K562 (cell line): ENCODE data around the gene SEPTIN1. TPM values are rescaled to one million over a fixed set of nuclear protein-coding genes. Genes with fewer than 3 reads are reported as not detected.
A peak's percentile ranks its signal among the peaks of the same experiment; 100 is the strongest.

ENCODE experiments used
- ATAC-seq: fragments of 200-7000 bp; cut with Tn5 transposase; 3 replicates; pipeline ENCODE4 v1.9.1; 2020; ENCODE audit warnings: moderate library complexity
- BruUV-seq: library from RNA; stranded (reverse); fragments of 400-500 nt; replicated peaks from 2 replicates; lab custom pipeline; 2021; lab: Mats Ljungman, UMichigan
- CTCF ChIA-PET: fragments of 300-600 bp; formaldehyde crosslinking; extraction: SDS; loops from one replicate; lab custom pipeline; 2021; ENCODE audit warnings: low intra/inter-chr PET ratio; lab: Yijun Ruan, JAX
- POLR2A ChIA-PET: fragments of 300-600, 350-650 bp; sonication (Branson Sonifier 250); formaldehyde crosslinking; extraction: SDS; loops from one replicate; lab custom pipeline; 2021; ENCODE audit warnings: antibody characterized with exemption, inconsistent platforms; lab: Yijun Ruan, JAX
- DNase-seq, 4 experiments: peaks; one replicate each; pipeline versions ENCODE4 v3.0.0 to v3.0.0-alpha.2; 2011 to 2018; ENCODE audit warnings: low spot score in 3 of 4, mixed read lengths in 3 of 4; ENCODE audit errors: extremely low read depth in 1 of 4
- FAIRE-seq: peaks from 2 replicates; lab custom pipeline; 2011; peaks lifted over from hg19 to GRCh38; lab: Jason Lieb, UNC
- H2AFZ ChIP-seq: 2 replicates; pipeline ENCODE4 v1.6.0; 2011; ENCODE audit warnings: low read depth, low read length, control low read depth, inconsistent platforms
- H3K27ac ChIP-seq: fragments of 200-600 bp; 3 replicates; pipeline ENCODE4 v1.8.0; 2011; ENCODE audit warnings: low read depth, mild to moderate bottlenecking, control low read depth, inconsistent platforms, low read length, moderate library complexity, mixed read lengths; ENCODE audit errors: extremely low read depth
- H3K27me3 ChIP-seq, 2 experiments: fragments of 300-600 bp in 1 of 2; 2 replicates in 1 of 2; 3 replicates in 1 of 2; pipeline versions ENCODE4 v1.6.0 to v1.8.0; 2011; ENCODE audit warnings: inconsistent platforms in 2 of 2, low read length in 2 of 2, mild to moderate bottlenecking in 1 of 2, mixed read lengths in 1 of 2, moderate library complexity in 1 of 2; ENCODE audit not compliant: control insufficient read depth in 2 of 2, insufficient read depth in 2 of 2
- H3K36me3 ChIP-seq: fragments of 300-600 bp; 3 replicates; pipeline ENCODE4 v1.8.0; 2011; ENCODE audit warnings: mild to moderate bottlenecking, low read length, inconsistent platforms; ENCODE audit not compliant: control insufficient read depth, insufficient read depth
- H3K4me1 ChIP-seq, 2 experiments: fragments of 200-600 bp in 1 of 2; replicated peaks in 1 of 2; 2 replicates in 1 of 2; 3 replicates in 1 of 2; pipeline versions ENCODE4 v1.5.1 to v1.8.0; 2011; ENCODE audit warnings: inconsistent platforms in 2 of 2, low read length in 2 of 2, mild to moderate bottlenecking in 1 of 2, mixed read lengths in 1 of 2, moderate library complexity in 1 of 2; ENCODE audit not compliant: control insufficient read depth in 2 of 2, insufficient read depth in 2 of 2
- H3K4me2 ChIP-seq: 2 replicates; pipeline ENCODE4 v1.6.1; 2011; ENCODE audit warnings: low read length, control low read depth, inconsistent platforms, mixed read lengths; ENCODE audit not compliant: insufficient read depth
- H3K4me3 ChIP-seq: fragments of 200-600 bp; sonication (generic), shearing (Covaris generic); 2 replicates; pipeline ENCODE4 v1.5.1; 2016; ENCODE audit warnings: control low read depth, inconsistent platforms
- H3K79me2 ChIP-seq: fragments of 200-600 bp; 3 replicates; pipeline ENCODE4 v1.8.0; 2011; ENCODE audit warnings: low read length, inconsistent platforms; ENCODE audit not compliant: control insufficient read depth, insufficient read depth
- H3K9ac ChIP-seq, 2 experiments: 2 replicates each; pipeline versions ENCODE4 v1.6.0 to v1.6.1; 2011; ENCODE audit warnings: low read depth in 2 of 2, low read length in 2 of 2, control low read depth in 1 of 2, inconsistent platforms in 1 of 2, mild to moderate bottlenecking in 1 of 2, mixed read lengths in 1 of 2; ENCODE audit not compliant: insufficient read depth in 1 of 2
- H3K9me1 ChIP-seq: one replicate; pipeline ENCODE4 v1.6.0; 2011; ENCODE audit warnings: inconsistent platforms, mild to moderate bottlenecking, low read length, moderate library complexity; ENCODE audit not compliant: control insufficient read depth, insufficient read depth
- H3K9me3 ChIP-seq: replicated peaks from 2 replicates; pipeline ENCODE4 v1.5.1; 2011; ENCODE audit warnings: low read depth, low read length, inconsistent platforms; ENCODE audit not compliant: control insufficient read depth, insufficient read depth
- H4K20me1 ChIP-seq: replicated peaks from 2 replicates; pipeline ENCODE4 v1.6.1; 2011; ENCODE audit warnings: low read length, inconsistent platforms, mixed read lengths; ENCODE audit not compliant: control insufficient read depth, insufficient read depth
- GABPB1 ChIP-seq: sonication (generic); formaldehyde crosslinking; IDR thresholded peaks from 2 replicates; pipeline ENCODE4 v1.8.0; 2022; ENCODE audit warnings: mild to moderate bottlenecking, missing genetic modification reagents
- MED1 ChIP-seq: sonication (generic); formaldehyde crosslinking; IDR thresholded peaks from 2 replicates; pipeline ENCODE4 v1.8.1; 2023; ENCODE audit warnings: missing genetic modification reagents, borderline replicate concordance
- NFIC ChIP-seq: fragments of 450-650 bp; IDR thresholded peaks from 2 replicates; pipeline ENCODE4 v1.6.1; 2017; ENCODE audit warnings: mild to moderate bottlenecking, inconsistent platforms
- SMARCA4 ChIP-seq: fragments of 450-650 bp; IDR thresholded peaks from 2 replicates; pipeline ENCODE4 v1.6.1; 2016
- ZNF785 ChIP-seq: fragments of 250-450 bp; sonication (Bioruptor Pico); IDR thresholded peaks from 2 replicates; pipeline ENCODE4 v1.4.0; 2020; ENCODE audit warnings: mild to moderate bottlenecking
- WGBS: fragments of 100-300 bp; shearing (Covaris generic); methylation state at CpG from one replicate; pipeline ENCODE4 v1.1.6; 2016; ENCODE audit warnings: low coverage, mixed read lengths; ENCODE audit not compliant: insufficient coverage; ENCODE audit errors: missing lambda C conversion rate; 5-methylcytosine and 5-hydroxymethylcytosine counted together
- in situ Hi-C: fragments of 300-500 bp; cut with MboI; formaldehyde crosslinking; loops from 4 replicates; pipeline ENCODE4 v1.15.0; 2018; ENCODE audit warnings: inconsistent platforms, mixed read lengths
- intact Hi-C: fragments of 100-400 bp; cut with micrococcal nuclease; formaldehyde crosslinking; loops from 2 replicates; pipeline ENCODE4 v1.14.2; 2022
- polyA plus RNA-seq, 8 experiments: library from polyadenylated mRNA; depleted of rRNA in 4 of 8; stranded (reverse) in 5 of 8; unstranded in 3 of 8; fragments of >200 nt; fragmentation: Nextera tagmentation in 2 of 8; fragmentation: Illumina TruSeq in 1 of 8; extraction: Ambion mirVana in 2 of 8; extraction: Trizol in 1 of 8; gene quantifications; 2 replicates each; pipeline versions ENCODE4 v1.2.1 to v1.2.3, GENCODE V29; 2011 to 2014; ENCODE audit warnings: inconsistent platforms in 1 of 8, missing spikeins in 1 of 8
- total RNA-seq, 7 experiments: library from RNA; depleted of rRNA in 6 of 7; stranded (reverse); fragments of >200 nt in 6 of 7; fragmentation: Illumina TruSeq in 2 of 7; extraction: Trizol in 2 of 7; gene quantifications; 2 replicates each; pipeline versions ENCODE4 v1.2.1 to v1.2.3, GENCODE V29; 2011 to 2021; ENCODE audit warnings: low replicate concordance in 1 of 7
- TF ChIP-seq, protein P1 (sequence below): fragments of 250-450 bp; sonication (Bioruptor Pico); IDR thresholded peaks from 2 replicates; pipeline ENCODE4 v1.5.1; 2021; ENCODE audit warnings: mild to moderate bottlenecking
- TF ChIP-seq, protein P2 (sequence below): fragments of 250-450 bp; sonication (Bioruptor Pico); IDR thresholded peaks from 2 replicates; pipeline ENCODE4 v1.4.0; 2020; ENCODE audit warnings: mild to moderate bottlenecking, moderate library complexity

Gene SEPTIN1
- total and polyA plus RNA-seq, 9 of the 15 experiments (the other 6 are each of a cell fraction or from before 2014, with no cell fraction given): 0.23 to 5.6 (median 1.7) TPM; not detected in 1

DNA sequence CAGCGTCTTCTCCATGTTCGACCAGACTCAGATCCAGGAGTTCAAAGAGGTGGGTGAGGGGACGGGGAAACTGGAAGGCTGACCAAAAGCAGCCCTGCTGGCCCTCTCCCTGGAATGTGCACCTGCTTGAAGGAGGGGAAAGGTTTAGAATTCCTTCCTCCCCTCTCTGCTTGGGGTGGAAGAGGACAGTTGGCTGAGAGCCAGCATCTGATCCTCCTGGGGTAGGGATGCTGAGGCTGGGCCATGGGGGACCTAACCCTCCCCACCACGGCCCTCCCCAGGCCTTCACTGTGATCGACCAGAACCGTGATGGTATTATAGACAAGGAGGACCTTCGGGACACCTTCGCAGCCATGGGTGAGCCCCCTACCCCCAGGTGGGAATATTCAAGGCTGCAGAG lies 6.5 kb downstream of the SEPTIN1 start:
- H3K4me2 ChIP-seq: no peak overlapping the region
- no peak overlapping the region for H3K4me3 ChIP-seq
- DNase-seq (no peak), FAIRE-seq (no peak), ATAC-seq (no peak)
- H3K9ac ChIP-seq: peak overlapping the region in 1 of 2 experiments; percentile 38; a peak in 2 of 4 replicates
- peak; percentile 91 for TF ChIP-seq NFIC
- TF ChIP-seq, protein P1, sequence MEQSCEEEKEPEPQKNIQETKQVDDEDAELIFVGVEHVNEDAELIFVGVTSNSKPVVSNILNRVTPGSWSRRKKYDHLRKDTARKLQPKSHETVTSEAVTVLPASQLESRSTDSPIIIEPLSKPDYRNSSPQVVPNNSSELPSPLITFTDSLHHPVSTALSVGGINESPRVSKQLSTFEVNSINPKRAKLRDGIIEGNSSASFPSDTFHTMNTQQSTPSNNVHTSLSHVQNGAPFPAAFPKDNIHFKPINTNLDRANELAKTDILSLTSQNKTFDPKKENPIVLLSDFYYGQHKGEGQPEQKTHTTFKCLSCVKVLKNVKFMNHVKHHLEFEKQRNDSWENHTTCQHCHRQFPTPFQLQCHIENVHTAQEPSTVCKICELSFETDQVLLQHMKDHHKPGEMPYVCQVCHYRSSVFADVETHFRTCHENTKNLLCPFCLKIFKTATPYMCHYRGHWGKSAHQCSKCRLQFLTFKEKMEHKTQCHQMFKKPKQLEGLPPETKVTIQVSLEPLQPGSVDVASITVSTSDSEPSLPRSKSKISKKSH (CRISPR knock-in tag): no peak
- TF ChIP-seq GABPB1 (CRISPR knock-in tag): no peak
- intact Hi-C loops (loop anchor here (10.0 kb wide), 1 partner anchor 311 kb away; the partner anchor contains the start of gene ALDOA), in situ Hi-C loops (no loop called here)
- no TSS peak for BruUV-seq
- H3K79me2 ChIP-seq: peaks cover 16% of the 10 kb centered on the region
- no peaks in the 10 kb centered on the region for H3K27me3 ChIP-seq
- H3K4me1 ChIP-seq: peaks cover 40 to 64% of the 10 kb centered on the region in 2 experiments
- H3K9me3 ChIP-seq: no peaks in the 10 kb centered on the region
- ChIA-PET CTCF (no interaction called here), POLR2A (interaction anchor here (0.6 kb wide), 1 partner anchor 985 kb away, joined by 3 read pairs; no protein-coding TSS in a partner anchor)
- H4K20me1 ChIP-seq: no peaks in the 10 kb centered on the region
- H3K36me3 ChIP-seq: peaks cover 7% of the 10 kb centered on the region; the same call in 1 of the 3 replicates
- no peak overlapping the region for H3K27ac ChIP-seq
- 81% methylated on average over 7 of the region's 8 CpGs for WGBS
- H2AFZ ChIP-seq: no peak overlapping the region
- no peaks in the 10 kb centered on the region for H3K9me1 ChIP-seq

DNA sequence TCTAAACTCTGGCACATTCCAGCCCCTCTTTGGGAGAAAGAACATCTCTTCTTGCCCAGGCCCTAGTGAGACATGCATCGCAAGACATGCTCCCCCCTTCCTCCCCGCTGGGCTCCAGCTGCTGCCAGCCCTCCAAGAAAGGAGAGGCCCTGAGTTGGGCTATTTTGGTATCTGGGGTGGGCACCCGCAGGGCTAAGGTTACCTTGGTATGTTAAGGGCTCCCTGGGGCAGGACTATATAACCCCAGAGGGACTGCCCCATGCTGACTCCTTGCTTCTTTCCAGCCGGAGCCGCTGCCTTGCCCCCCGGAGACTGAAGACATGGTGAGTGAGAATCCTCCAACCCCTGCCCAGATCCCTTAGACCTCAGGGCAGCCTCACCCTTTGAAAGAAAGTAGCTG lies 7.8 kb downstream of the SEPTIN1 start, which contains the start of gene MYL11:
Gene MYL11 (plus strand): TSS at position 265 of the 400 bp plus-strand sequence. CDS start 56 bp downstream, at position 321.
- no TSS peak for BruUV-seq
- DNase-seq: no peak
- no peak within 1 kb of the TSS for H2AFZ ChIP-seq
- H3K27me3 ChIP-seq: no peaks in the 10 kb centered on the region
- no peak within 1 kb of the TSS for H3K4me3 ChIP-seq
- no peak for FAIRE-seq
- in situ Hi-C loops: loop anchor here (25.0 kb wide), 1 partner anchor 912 kb away; the partner anchor contains the start of genes BOLA2, SLX1B and SULT1A4
- 85% methylated on average over 6 of the region's 6 CpGs for whole genome bisulfite sequencing
- intact Hi-C loops: loop anchor here (5.0 to 10.0 kb wide), 2 partner anchors 33 to 310 kb away; partner anchors contain the start of genes ALDOA and ZNF771
- no peak for ATAC-seq
- H3K4me2 ChIP-seq: no peak within 1 kb of the TSS
- no peaks in the 10 kb centered on the region for H3K9me1 ChIP-seq
- H3K9ac ChIP-seq: peak within 1 kb of the TSS in 1 of 2 experiments; percentile 38; a peak in 2 of 4 replicates
- H3K36me3 ChIP-seq: no peaks in the 10 kb centered on the region
- H3K4me1 ChIP-seq: peaks cover 32 to 59% of the 10 kb centered on the region in 2 experiments
- POLR2A ChIA-PET: no interaction called here
- H3K27ac ChIP-seq: no peak within 1 kb of the TSS
- H3K79me2 ChIP-seq: peaks cover 13% of the 10 kb centered on the region
- no peaks in the 10 kb centered on the region for H3K9me3 ChIP-seq
- no peaks in the 10 kb centered on the region; the same call in 1 of the 2 replicates for H4K20me1 ChIP-seq
- CTCF ChIA-PET: no interaction called here
- TF ChIP-seq SMARCA4: no peak
- no peak for TF ChIP-seq ZNF785 (CRISPR knock-in tag)
- no peak for TF ChIP-seq MED1 (CRISPR knock-in tag)
- TF ChIP-seq, protein P2, sequence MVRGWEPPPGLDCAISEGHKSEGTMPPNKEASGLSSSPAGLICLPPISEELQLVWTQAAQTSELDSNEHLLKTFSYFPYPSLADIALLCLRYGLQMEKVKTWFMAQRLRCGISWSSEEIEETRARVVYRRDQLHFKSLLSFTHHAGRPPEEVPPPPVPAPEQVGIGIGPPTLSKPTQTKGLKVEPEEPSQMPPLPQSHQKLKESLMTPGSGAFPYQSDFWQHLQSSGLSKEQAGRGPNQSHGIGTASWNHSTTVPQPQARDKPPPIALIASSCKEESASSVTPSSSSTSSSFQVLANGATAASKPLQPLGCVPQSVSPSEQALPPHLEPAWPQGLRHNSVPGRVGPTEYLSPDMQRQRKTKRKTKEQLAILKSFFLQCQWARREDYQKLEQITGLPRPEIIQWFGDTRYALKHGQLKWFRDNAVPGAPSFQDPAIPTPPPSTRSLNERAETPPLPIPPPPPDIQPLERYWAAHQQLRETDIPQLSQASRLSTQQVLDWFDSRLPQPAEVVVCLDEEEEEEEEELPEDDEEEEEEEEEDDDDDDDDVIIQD (CRISPR knock-in tag): no peak
